HG02870 (cell line): ENCODE results near the gene SPINK8.
A peak's percentile ranks its signal among the peaks of the same experiment; 100 is the strongest.
"Not testable (repeated sequence)": the region's sequence is repeated elsewhere in the genome, so short reads cannot be mapped to it uniquely, and the experiment has no call there.

ENCODE experiments used
- ATAC-seq: cut with Tn5 transposase; IDR thresholded peaks from one replicate; pipeline ENCODE4 v1.9.1; 2021; ENCODE audit warnings: mild to moderate bottlenecking, moderate library complexity; ENCODE audit not compliant: unreplicated experiment

Gene SPINK8

GRCh38 chr3:48331706-48332435 is 1.6 kb downstream of the SPINK8 start:
- ATAC-seq: not testable (repeated sequence)

DNA sequence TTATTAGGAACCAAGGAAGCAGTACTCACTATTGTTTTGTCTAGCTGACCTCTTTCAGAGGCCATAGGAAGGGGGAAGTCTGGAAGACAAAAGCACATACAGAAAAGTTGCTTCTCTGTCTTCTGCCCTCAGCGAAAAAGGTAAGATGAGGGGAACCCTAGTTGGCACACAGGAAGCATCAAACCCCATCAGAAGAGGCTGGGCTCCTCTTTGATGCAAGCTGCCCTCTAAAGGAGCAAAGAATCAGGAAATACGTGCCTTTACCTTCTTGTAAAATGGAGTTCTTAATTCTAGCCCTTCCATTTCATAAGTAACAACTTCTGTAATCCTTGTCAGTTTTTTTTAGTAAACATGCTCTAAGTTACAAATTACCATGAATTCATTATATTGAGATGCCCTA is 12.5 kb downstream of the SPINK8 start:
- no peak for ATAC-seq

DNA sequence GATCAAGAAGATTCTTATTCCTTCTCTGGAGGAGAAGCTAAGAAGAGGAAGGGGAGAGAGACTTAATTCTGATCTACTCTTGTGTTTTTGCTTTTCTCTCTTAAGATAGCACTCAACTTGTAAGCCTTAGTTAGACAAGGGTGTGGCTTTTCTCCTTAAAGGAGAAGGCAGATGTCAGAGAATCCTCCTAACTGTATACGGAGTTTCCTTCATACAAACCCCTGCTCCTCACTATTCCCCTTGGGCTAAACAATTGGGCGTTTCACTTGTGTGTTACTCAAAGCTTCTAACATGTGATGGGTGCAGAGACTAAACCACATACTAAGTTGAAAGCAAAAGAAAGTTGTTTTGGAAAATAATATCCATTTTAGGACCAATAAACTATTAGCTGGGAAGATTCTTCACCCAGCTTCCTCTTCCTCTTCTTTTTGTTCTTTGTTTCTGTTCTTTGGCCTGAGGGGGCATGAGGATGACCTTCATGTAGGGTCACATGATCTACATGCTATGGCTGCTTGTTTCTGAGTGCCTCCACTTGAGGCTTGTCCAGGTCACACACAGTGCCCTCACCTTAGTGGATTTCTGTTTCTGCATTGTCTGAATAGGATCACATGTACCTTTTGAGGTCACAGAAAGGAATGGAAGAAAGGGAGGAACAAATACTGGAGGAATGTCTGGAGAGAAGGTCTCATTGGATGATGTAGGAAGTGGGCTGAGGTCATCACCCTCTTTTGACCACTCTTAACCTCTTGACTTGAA is 14.6 kb downstream of the SPINK8 start:
- no peak for ATAC-seq

- ATAC-seq: no peak
These were observed 18.9 kb downstream of the SPINK8 start for GRCh38 chr3:48314542-48314941.

GRCh38 chr3:48306860-48307530 is 26.5 kb downstream of the SPINK8 start:
- no peak for ATAC-seq

GRCh38 chr3:48306290-48306689 is 27.2 kb downstream of the SPINK8 start:
- no peak for ATAC-seq

DNA sequence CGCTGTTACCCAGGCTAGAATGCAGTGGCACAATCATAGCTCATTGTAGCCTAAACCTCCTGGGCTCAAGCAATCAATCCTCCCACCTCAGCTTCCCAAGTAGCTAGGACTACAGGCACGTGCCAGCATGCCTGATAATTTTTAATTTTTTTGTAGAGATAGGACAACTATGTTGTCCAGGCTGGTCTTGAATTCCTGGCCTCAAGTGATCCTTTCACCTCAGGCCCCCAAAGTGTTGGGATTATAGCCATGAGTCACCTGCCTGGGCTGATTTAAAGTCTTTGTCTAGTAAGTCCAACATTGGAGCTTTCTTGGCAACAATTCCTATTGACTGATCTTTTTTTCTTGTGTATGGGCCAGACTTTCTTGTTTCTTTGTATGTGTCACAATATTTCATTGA is 28.1 kb downstream of the SPINK8 start:
- ATAC-seq: no peak

DNA sequence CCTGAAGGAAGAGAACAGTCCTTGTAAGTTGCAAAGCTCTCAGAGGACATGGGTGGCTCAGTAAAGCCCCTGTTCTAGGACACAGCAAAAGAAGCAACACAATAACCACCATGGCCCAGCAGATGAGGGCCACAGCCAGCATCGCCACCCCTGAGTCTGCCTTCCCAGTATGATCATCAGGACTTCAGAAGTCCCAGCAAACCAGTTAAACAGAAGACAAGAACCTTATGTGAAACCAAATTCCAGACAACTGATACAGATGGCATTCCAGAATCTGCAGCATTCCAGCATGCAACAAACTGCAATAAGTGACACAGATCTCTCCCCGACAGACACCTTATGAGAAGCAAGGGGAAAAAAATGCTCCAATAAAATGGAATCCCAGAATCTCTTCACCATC is 30.4 kb downstream of the SPINK8 start:
- no peak for ATAC-seq

DNA sequence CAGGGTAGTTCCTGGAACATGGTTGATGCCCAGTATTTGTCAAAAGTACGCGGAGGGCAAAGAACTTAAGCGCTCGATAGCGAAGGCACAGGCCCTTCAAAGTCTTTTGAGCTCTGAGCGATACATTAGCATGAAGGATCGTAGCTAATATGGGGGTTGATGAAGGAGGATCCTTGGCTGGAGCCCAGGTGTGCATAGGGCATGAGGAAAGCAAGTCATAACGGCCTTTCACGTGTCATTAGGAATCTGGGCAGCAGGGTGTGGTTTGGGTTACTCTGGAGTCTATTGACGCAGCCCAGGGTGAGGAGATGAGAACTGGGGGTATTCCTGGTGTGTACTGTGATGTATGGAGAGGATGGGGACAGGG is 31.7 kb downstream of the SPINK8 start:
- peak; percentile 1 for ATAC-seq

GRCh38 chr3:48301020-48301799 is 32.3 kb downstream of the SPINK8 start, which contains the start of gene NME6:
NME6 (minus strand) TSS chr3:48301367.
- ATAC-seq: peak; percentile 59

GRCh38 chr3:48299746-48300712 is 33.4 kb downstream of the SPINK8 start:
- no peak for ATAC-seq

GRCh38 chr3:48297111-48297810 is 36.2 kb downstream of the SPINK8 start:
- no peak for ATAC-seq

- ATAC-seq: no peak
These were observed 36.8 kb downstream of the SPINK8 start for GRCh38 chr3:48296699-48297098.

DNA sequence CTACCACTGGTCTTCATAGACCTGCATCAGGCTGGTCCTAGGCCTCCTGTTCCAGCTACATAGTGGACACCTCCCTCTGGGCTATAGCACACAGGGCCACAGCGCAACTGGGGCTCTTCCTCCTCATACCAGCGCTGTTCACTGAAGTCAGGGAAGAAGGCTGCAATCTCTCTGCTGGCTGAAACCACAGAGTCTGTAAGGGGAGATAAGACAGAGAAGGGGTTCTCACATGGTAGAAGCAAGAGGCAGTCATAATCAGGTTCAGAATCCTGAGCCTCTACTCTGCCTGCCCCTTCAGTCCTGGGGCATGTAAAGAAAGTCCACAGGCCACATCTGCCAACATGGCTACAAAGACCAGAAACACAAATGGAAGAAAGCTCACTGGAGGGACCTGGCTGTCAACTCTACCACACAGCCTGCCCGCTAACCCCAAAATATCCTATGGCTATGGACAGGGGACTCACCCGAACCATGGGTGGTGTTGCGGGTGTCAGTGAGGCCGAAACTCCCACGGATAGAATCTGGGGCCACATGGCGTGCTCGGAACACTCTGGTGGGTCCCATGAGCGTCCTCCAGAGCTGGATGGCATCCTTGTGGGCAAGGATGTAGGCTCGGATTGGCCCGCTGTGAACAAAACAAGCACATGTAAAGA is 38.7 kb downstream of the SPINK8 start:
- no peak for ATAC-seq

DNA sequence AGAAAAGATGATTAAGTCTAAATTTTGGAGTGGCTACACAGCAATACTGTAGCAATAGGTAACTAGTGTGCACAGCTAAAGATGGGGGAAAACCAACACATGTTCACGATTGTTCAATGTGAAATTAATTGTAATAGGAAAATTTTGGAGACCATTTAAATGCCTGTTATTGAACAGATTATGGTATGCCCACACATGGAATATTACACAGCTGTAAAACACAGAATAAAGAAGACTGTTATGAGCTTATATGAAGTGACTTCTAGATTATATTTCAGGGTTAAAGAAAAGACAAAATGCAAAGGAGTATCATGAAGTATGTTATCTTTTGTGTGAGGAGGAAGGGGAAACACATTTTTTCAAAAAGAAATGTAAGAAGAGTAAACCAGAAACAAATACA is 43.8 kb downstream of the SPINK8 start:
- no peak for ATAC-seq

- ATAC-seq: no peak
These were observed 46.4 kb downstream of the SPINK8 start for GRCh38 chr3:48287034-48287433.

DNA sequence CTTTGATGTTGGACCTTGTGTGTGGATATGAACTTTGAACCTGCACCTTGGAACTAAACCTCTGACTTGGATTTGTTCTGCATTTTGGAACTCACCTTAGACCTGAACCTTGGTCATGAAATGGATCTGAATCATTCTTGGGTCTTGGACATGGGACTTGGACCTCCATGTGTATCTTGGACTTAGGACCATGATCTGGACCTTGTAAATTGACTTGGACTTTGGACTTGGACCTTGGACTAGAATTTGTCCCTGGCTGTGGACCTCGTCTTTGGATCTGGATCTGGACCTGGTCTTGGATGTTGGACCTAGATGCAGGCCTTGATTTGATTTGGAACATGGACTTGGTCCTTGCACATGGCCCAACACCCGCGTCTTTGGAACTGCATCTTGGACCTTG is 47.2 kb downstream of the SPINK8 start:
- no peak for ATAC-seq

GRCh38 chr3:48285675-48286074 is 47.8 kb downstream of the SPINK8 start:
- ATAC-seq: no peak

DNA sequence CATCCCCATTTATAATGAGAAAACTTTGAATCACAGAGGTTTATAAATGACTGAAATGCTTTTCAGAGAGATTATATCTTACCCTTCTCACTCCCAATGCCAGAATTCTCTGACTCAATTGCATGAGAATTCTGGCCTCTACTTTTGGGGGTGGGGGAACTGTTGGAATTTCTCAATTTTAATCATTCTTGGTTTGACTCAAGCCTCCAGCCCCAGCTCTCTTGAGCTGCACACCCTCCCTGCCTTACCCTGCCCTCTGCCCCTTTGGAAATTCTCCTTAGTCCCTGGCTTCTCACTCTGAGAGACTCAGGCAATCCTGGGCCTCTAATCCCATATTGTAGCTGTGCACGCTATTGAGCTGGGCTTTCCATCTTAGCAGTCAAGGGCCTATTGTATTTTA is 48.3 kb downstream of the SPINK8 start:
- no peak for ATAC-seq
